HepG2 (cell line): ENCODE data around the gene PGAP3. TPM values are rescaled to one million over a fixed set of nuclear protein-coding genes. Genes with fewer than 3 reads are reported as not detected.
A peak's percentile ranks its signal among the peaks of the same experiment; 100 is the strongest.

ENCODE experiments used
- AGO1 ChIP-seq: fragments of 200-400 bp; formaldehyde crosslinking; IDR thresholded peaks from 2 replicates; pipeline ENCODE4 v1.6.1; 2017; ENCODE audit warnings: mild to moderate bottlenecking, low read depth, low read length, moderate library complexity; ENCODE audit not compliant: poor library complexity, severe bottlenecking
- CREB1 ChIP-seq, 2 experiments: fragments of 450-650 bp in 1 of 2; IDR thresholded peaks; 2 replicates each; pipeline ENCODE4 v1.6.1; 2016 to 2017; ENCODE audit warnings: control low read depth in 1 of 2, mild to moderate bottlenecking in 1 of 2, missing compliant biosample characterization in 1 of 2, missing genetic modification characterization in 1 of 2
- FOXO1 ChIP-seq: sonication (generic); formaldehyde crosslinking; IDR thresholded peaks from 2 replicates; pipeline ENCODE4 v1.4.0; 2020; ENCODE audit warnings: missing genetic modification reagents
- KLF15 ChIP-seq: sonication (generic); formaldehyde crosslinking; IDR thresholded peaks from 2 replicates; pipeline ENCODE4 v1.8.1; 2023; ENCODE audit warnings: borderline replicate concordance, mild to moderate bottlenecking, inconsistent platforms, missing genetic modification reagents, mixed read lengths
- KMT2A ChIP-seq: sonication (generic); formaldehyde crosslinking; IDR thresholded peaks from 2 replicates; pipeline ENCODE4 v1.4.0; 2020; ENCODE audit warnings: missing genetic modification reagents
- NAIF1 ChIP-seq: sonication (generic); formaldehyde crosslinking; IDR thresholded peaks from 2 replicates; pipeline ENCODE4 v1.5.0; 2020; ENCODE audit warnings: mild to moderate bottlenecking, missing genetic modification reagents, borderline replicate concordance
- REPIN1 ChIP-seq: sonication (generic); formaldehyde crosslinking; IDR thresholded peaks from 2 replicates; pipeline ENCODE4 v1.8.0; 2022; ENCODE audit warnings: missing genetic modification reagents, low read depth, mild to moderate bottlenecking, borderline replicate concordance
- TP53 ChIP-seq: sonication (generic); formaldehyde crosslinking; conservative IDR thresholded peaks from 2 replicates; pipeline ENCODE4 v1.4.0; 2020; ENCODE audit warnings: missing genetic modification reagents
- XBP1 ChIP-seq: sonication (generic); formaldehyde crosslinking; IDR thresholded peaks from 2 replicates; pipeline ENCODE4 v1.5.0; 2020; ENCODE audit warnings: missing genetic modification reagents
- ZBTB26 ChIP-seq: IDR thresholded peaks from 2 replicates; pipeline ENCODE4 v1.6.1; 2016; ENCODE audit warnings: missing compliant biosample characterization, missing genetic modification reagents, borderline replicate concordance
- ZBTB40 ChIP-seq, 2 experiments: fragments of 450-650 bp in 1 of 2; sonication (generic) in 1 of 2; formaldehyde crosslinking in 1 of 2; IDR thresholded peaks; 2 replicates each; pipeline versions ENCODE4 v1.6.1 to v1.8.0; 2016 to 2022; ENCODE audit warnings: antibody characterized with exemption in 1 of 2, mild to moderate bottlenecking in 1 of 2, missing genetic modification reagents in 1 of 2
- ZNF703 ChIP-seq: sonication (generic); formaldehyde crosslinking; IDR thresholded peaks from 2 replicates; pipeline ENCODE4 v1.5.1; 2020; ENCODE audit warnings: missing genetic modification reagents, mild to moderate bottlenecking, moderate library complexity, borderline replicate concordance
- ZNF740 ChIP-seq: sonication (generic); formaldehyde crosslinking; IDR thresholded peaks from 2 replicates; pipeline ENCODE4 v1.4.0; 2020; ENCODE audit warnings: missing genetic modification reagents
- polyA plus RNA-seq, 8 experiments: library from polyadenylated mRNA; depleted of rRNA in 3 of 8; stranded (reverse) in 7 of 8; unstranded in 1 of 8; fragments of >200 nt; fragmentation: Illumina TruSeq in 4 of 8; extraction: Trizol in 4 of 8; gene quantifications; 2 replicates each; pipeline versions ENCODE4 v1.2.1 to v1.2.3, GENCODE V29; 2011 to 2016; ENCODE audit warnings: low read depth in 4 of 8, missing spikeins in 1 of 8, mixed read lengths in 1 of 8; ENCODE audit not compliant: insufficient read depth in 1 of 8
- total RNA-seq, 5 experiments: library from RNA; depleted of rRNA; stranded (reverse); fragments of >200 nt; fragmentation: Illumina TruSeq; extraction: Trizol; gene quantifications; 2 replicates each; pipeline ENCODE4 v1.2.3, GENCODE V29; 2016; ENCODE audit warnings: low read depth in 1 of 5

PGAP3 gene
- total and polyA plus RNA-seq, 2 of the 13 experiments (the other 11 are each of a cell fraction or from before 2014, with no cell fraction given) = 11.9 to 14.6 TPM

- peak; percentile 80 for TF ChIP-seq ZBTB40 (IDR thresholded peaks at IDR 0.05)
- 0 out of 2 replicates have a peak, but pooled peaks have one; percentile 59 for TF ChIP-seq ZBTB40 (CRISPR knock-in tag; IDR thresholded peaks at IDR 0.05)
- no peak for TF ChIP-seq CREB1 (IDR thresholded peaks at IDR 0.05)
- peak; percentile 65 for TF ChIP-seq CREB1 (CRISPR knock-in tag; IDR thresholded peaks at IDR 0.05)
- peak; percentile 44; the same call in 1 of the 2 replicates for TF ChIP-seq KMT2A (CRISPR knock-in tag)
- peak; percentile 36; the same call in 1 of the 2 replicates for TF ChIP-seq KLF15
- peak; percentile 86; the same call in 1 of the 2 replicates for TF ChIP-seq REPIN1 (CRISPR knock-in tag)
- 0 out of 2 replicates have a peak, but pooled peaks have one; percentile 21 for TF ChIP-seq ZBTB26 (CRISPR knock-in tag)
- no peak for TF ChIP-seq AGO1
- TF ChIP-seq XBP1 = no peak
- TF ChIP-seq ZNF740 (CRISPR knock-in tag) = 0 out of 2 replicates have a peak, but pooled peaks have one; percentile 42
- TF ChIP-seq TP53 = 0 out of 2 replicates have a peak, but pooled peaks have one; percentile 61
- 0 out of 2 replicates have a peak, but pooled peaks have one; percentile 28 for TF ChIP-seq FOXO1 (CRISPR knock-in tag)
- no peak; the same call in 1 of the 2 replicates for TF ChIP-seq ZNF703
- TF ChIP-seq NAIF1 = peak; percentile 56; the same call in 1 of the 2 replicates
These were observed at the start of gene PGAP3 (continued) for GRCh38 chr17:39687546-39688474.
